ENCODE data around the gene GEMIN8. TPM values are rescaled to one million over a fixed set of nuclear protein-coding genes. Genes with fewer than 3 reads are reported as not detected.

Gene GEMIN8
- total RNA-seq, 1 experiment from 2014 or later: 11.2 TPM

- in situ Hi-C loops (cut with HindIII; ENCODE audit: low pct_unique_long_range_greater_than_20kb, low sequenced_read_pairs): no loop called here
- no peak for DNase-seq (ENCODE audit: low read depth, low spot score)
- no peaks in the 10 kb centered on the region; the same call in 1 of the 2 replicates for H3K36me3 ChIP-seq (ENCODE audit: control insufficient read depth, insufficient read depth, low read length)
- no peaks in the 10 kb centered on the region for H3K9me3 ChIP-seq (ENCODE audit: control insufficient read depth, insufficient read depth, low read depth, low read length)
- POLR2A ChIA-PET: no interaction called here
- no peaks in the 10 kb centered on the region for H3K27me3 ChIP-seq (ENCODE audit: control insufficient read depth, insufficient read depth, low read length)
- TF ChIP-seq TCF7L2 (IDR thresholded peaks at IDR 0.05; ENCODE audit: low read depth, low read length): no peak
- TF ChIP-seq SIN3A (IDR thresholded peaks at IDR 0.05; ENCODE audit: borderline replicate concordance, insufficient read depth, low read depth, low read length): no peak
- TF ChIP-seq POLR2AphosphoS5 (IDR thresholded peaks at IDR 0.05; ENCODE audit: low read depth, low read length): no peak
- no peak for TF ChIP-seq CTCF (IDR thresholded peaks at IDR 0.05)
- TF ChIP-seq REST (IDR thresholded peaks at IDR 0.05; ENCODE audit: insufficient read depth in 1 of 2, low read depth in 2 of 2, low read length in 1 of 2): no peak
- H3K27ac ChIP-seq (ENCODE audit: low read length): no peak overlapping the region
- no peak for ATAC-seq
- H3K4me1 ChIP-seq (ENCODE audit: control insufficient read depth, insufficient read depth, low read length): peaks cover 5% of the 10 kb centered on the region; the same call in 1 of the 2 replicates
- no peak overlapping the region for H3K4me3 ChIP-seq (ENCODE audit: low read depth in 2 of 2, low read length in 2 of 2)
- intact Hi-C loops (cut with micrococcal nuclease; ENCODE audit: unreplicated experiment): no loop called here
- no TSS peak for BruUV-seq (replicated peaks)
- CTCF ChIA-PET: no interaction called here
Observed at GRCh38 chrX:14027036-14027435, 2.7 kb downstream of the GEMIN8 start.

- POLR2A ChIA-PET: no interaction called here
- in situ Hi-C loops (cut with HindIII; ENCODE audit: low pct_unique_long_range_greater_than_20kb, low sequenced_read_pairs): no loop called here
Observed at GRCh38 chrX:14026121-14026520, 3.6 kb downstream of the GEMIN8 start.

More at GRCh38 chrX:14026121-14026520, 3.6 kb downstream of the GEMIN8 start:
- no peaks in the 10 kb centered on the region for H3K27me3 ChIP-seq (ENCODE audit: control insufficient read depth, insufficient read depth, low read length)
- H3K9me3 ChIP-seq (ENCODE audit: control insufficient read depth, insufficient read depth, low read depth, low read length): no peaks in the 10 kb centered on the region
- BruUV-seq (replicated peaks): no TSS peak
- H3K27ac ChIP-seq (ENCODE audit: low read length): no peak overlapping the region
- CTCF ChIA-PET: no interaction called here
- TF ChIP-seq TCF7L2 (IDR thresholded peaks at IDR 0.05; ENCODE audit: low read depth, low read length) (no peak), CTCF (IDR thresholded peaks at IDR 0.05) (no peak), SIN3A (IDR thresholded peaks at IDR 0.05; ENCODE audit: borderline replicate concordance, insufficient read depth, low read depth, low read length) (no peak), REST (IDR thresholded peaks at IDR 0.05; ENCODE audit: insufficient read depth in 1 of 2, low read depth in 2 of 2, low read length in 1 of 2) (no peak), POLR2AphosphoS5 (IDR thresholded peaks at IDR 0.05; ENCODE audit: low read depth, low read length) (no peak)
- ATAC-seq (no peak), DNase-seq (ENCODE audit: low read depth, low spot score) (no peak)
- peaks cover 5% of the 10 kb centered on the region; the same call in 1 of the 2 replicates for H3K4me1 ChIP-seq (ENCODE audit: control insufficient read depth, insufficient read depth, low read length)
- no peak overlapping the region for H3K4me3 ChIP-seq (ENCODE audit: low read depth in 2 of 2, low read length in 2 of 2)
- intact Hi-C loops (cut with micrococcal nuclease; ENCODE audit: unreplicated experiment): no loop called here
- no peaks in the 10 kb centered on the region; the same call in 1 of the 2 replicates for H3K36me3 ChIP-seq (ENCODE audit: control insufficient read depth, insufficient read depth, low read length)

Data from Panc1 (cell line).